Measurements from ENCODE around the gene EVA1B.

DNA sequence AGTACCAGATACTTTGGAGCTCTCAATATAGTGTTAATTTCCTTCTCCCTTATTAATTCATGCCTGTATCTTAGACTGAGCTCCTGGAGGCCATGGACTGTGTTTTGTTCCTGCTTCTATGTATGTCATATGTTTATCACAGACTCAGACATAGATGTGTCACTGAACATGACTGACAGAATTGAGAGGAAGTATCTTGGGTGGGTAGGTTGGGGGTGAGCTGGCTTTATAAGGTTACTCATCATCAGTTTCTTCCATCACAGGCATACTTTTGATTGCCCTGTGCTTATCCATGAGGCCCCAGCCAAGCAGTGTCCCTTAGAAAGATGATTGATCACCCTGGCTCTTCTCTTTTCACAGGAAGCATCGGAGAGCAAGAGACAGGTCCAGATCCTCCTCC is 22.9 kb downstream of the EVA1B start:
- TF ChIP-seq CTCF (IDR thresholded peaks at IDR 0.05) (no peak), POLR2A (IDR thresholded peaks at IDR 0.05) (no peak)

Data from Peyer's patch (tissue), 4 donors.